PC-3 (cell line): Measurements from ENCODE around the gene NUAK2.

Experiments
- EZH2 ChIP-seq: fragments of 300-600 bp; sonication (generic); IDR thresholded peaks from one replicate; pipeline ENCODE4 v1.6.1; 2017; ENCODE audit warnings: antibody characterized with exemption, mild to moderate bottlenecking, low read length; ENCODE audit not compliant: unreplicated experiment
- EZH2phosphoT487 ChIP-seq: fragments of 300-600 bp; sonication (generic); IDR thresholded peaks from 2 replicates; pipeline ENCODE4 v1.6.1; 2018; ENCODE audit warnings: mild to moderate bottlenecking, antibody characterized with exemption, low read length, borderline replicate concordance
- TF ChIP-seq, protein P1 (sequence below): fragments of 300-600 bp; sonication (generic); conservative IDR thresholded peaks from 2 replicates; pipeline ENCODE4 v1.5.1; 2017; ENCODE audit warnings: antibody characterized with exemption, low read depth, mild to moderate bottlenecking, low read length

DNA sequence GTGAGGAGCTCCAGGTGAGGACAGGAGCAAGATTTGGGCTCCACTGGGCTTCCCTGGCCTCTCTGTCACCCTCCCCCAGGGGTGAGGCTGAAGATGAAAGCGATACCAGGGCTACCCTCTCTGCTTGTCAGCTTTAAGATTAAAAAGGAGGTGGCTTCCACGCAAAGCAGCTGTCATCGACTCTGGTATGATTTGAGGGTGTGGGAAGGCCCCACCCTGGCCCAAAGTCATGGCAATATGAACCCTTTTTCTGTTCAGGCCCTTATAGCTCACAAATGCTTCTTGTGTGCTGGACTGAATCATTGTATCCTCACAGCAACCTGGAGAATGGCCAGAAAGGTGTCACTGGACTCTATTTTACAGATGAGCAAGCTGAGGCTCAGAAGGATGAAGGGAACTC lies 41.6 kb downstream of the NUAK2 start:
- TF ChIP-seq, protein P1, sequence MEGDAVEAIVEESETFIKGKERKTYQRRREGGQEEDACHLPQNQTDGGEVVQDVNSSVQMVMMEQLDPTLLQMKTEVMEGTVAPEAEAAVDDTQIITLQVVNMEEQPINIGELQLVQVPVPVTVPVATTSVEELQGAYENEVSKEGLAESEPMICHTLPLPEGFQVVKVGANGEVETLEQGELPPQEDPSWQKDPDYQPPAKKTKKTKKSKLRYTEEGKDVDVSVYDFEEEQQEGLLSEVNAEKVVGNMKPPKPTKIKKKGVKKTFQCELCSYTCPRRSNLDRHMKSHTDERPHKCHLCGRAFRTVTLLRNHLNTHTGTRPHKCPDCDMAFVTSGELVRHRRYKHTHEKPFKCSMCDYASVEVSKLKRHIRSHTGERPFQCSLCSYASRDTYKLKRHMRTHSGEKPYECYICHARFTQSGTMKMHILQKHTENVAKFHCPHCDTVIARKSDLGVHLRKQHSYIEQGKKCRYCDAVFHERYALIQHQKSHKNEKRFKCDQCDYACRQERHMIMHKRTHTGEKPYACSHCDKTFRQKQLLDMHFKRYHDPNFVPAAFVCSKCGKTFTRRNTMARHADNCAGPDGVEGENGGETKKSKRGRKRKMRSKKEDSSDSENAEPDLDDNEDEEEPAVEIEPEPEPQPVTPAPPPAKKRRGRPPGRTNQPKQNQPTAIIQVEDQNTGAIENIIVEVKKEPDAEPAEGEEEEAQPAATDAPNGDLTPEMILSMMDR = no peak
- no peak for TF ChIP-seq EZH2
- TF ChIP-seq EZH2phosphoT487 = no peak
